ENCODE measurements around the gene TSC22D2.

TSC22D2 gene

DNA sequence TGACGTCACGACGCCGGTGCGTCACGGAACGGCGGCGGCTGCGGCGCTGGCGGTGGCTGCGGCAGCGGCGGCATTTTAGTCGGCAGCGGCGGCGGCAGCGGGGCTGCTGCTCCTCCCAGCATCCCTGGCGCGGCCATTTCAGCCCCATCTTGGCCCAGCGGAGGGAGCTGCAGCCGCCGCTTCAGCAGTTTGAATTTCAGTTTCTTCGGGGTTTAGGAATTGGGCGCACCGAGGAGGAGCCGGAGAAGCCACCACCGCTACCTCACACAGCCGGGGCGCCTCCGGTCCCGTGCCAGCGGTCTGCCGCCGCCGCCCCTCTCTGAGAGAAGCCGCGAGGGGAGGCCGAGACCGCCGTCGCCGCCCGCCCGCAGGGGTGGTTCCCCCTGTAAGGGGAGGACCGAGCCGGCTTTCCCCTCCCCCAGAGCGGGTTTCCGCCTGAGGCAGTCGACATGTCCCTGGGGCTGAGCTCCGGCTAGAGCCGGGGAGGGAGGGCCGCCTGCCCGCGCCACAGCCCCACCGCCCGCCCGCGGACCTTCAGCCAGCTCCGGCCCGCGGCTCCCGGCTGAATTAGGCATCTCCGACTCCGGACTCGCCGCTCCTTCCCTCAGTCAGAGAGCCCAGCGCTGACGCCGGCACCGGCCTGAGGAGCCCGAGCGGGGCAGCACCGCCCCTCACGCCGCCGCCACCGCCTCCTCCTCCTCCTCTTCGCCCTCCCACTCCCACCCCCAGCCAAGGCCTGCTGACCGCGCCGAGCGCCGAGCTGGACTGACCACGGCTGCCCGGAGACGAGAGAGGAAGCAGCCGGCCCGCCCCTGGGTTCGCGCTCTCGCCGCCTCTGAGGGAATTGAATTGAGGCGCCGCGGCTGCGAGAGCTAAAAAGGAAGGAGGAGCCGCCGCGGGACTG is at the start of gene TSC22D2:
TSC22D2 (plus strand) TSS at position 78 of the 904 bp plus-strand sequence. CDS start 1,053 bp downstream, outside the sequence.
- Histone ChIP-seq H3K4me1 (ENCODE audit: control insufficient read depth in 1 of 2, insufficient read depth in 1 of 2, low read depth in 1 of 2, low read length in 1 of 2) (peaks cover 39 to 47% of the 10 kb centered on the region in 2 experiments), H3K36me3 (no peaks in the 10 kb centered on the region), H3K27ac (peak within 1 kb of the TSS; percentile 94), H3K9me3 (no peaks in the 10 kb centered on the region), H3K27me3 (no peaks in the 10 kb centered on the region), H3K4me3 (ENCODE audit: low read depth in 1 of 2, low read length in 1 of 2) (peak within 1 kb of the TSS; percentile 71 to 74)
- TF ChIP-seq, protein P1, sequence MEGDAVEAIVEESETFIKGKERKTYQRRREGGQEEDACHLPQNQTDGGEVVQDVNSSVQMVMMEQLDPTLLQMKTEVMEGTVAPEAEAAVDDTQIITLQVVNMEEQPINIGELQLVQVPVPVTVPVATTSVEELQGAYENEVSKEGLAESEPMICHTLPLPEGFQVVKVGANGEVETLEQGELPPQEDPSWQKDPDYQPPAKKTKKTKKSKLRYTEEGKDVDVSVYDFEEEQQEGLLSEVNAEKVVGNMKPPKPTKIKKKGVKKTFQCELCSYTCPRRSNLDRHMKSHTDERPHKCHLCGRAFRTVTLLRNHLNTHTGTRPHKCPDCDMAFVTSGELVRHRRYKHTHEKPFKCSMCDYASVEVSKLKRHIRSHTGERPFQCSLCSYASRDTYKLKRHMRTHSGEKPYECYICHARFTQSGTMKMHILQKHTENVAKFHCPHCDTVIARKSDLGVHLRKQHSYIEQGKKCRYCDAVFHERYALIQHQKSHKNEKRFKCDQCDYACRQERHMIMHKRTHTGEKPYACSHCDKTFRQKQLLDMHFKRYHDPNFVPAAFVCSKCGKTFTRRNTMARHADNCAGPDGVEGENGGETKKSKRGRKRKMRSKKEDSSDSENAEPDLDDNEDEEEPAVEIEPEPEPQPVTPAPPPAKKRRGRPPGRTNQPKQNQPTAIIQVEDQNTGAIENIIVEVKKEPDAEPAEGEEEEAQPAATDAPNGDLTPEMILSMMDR (IDR thresholded peaks at IDR 0.05) = no peak

DNA sequence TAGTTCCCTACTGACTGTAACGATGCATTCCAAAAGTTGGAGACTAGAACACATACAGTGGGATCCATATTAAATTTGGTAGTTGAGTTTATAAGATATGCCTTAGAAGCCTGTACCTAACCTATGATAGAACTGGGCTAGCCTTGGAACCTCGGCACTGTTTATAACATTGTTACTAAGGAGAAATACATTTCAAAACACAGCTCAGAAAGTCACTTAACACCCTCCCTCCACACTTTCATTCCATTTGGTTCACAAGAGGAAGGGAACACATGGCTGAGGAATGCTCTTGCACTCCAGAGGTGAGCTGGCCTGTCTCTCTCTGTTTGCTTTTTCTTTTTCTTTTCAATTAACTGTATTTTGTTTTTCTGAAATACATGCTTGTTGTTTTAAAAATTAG is 48.7 kb upstream of the TSC22D2 start:
- no peaks in the 10 kb centered on the region for H3K4me1 ChIP-seq (ENCODE audit: control insufficient read depth in 1 of 2, insufficient read depth in 1 of 2, low read depth in 1 of 2, low read length in 1 of 2)

DNA sequence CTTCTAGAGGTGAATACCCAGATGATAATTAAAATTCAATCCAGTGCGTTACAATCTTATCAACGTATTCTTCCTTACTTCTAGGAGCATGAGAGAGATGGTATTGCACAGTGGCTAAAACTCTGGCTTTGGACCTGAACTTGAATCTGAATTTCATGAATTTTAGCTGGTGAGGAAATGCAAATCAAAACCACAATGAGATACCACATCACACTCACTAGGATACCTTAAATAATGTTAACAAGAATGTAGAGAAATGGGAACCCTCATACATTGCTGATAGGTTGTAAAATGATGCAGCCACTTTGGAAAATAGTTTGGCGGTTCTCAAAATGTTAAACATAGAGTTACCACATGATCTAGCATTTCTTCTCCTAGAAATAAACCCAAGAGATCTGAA is 47.1 kb upstream of the TSC22D2 start:
- H3K27ac ChIP-seq = no peak overlapping the region
- no peaks in the 10 kb centered on the region for H3K36me3 ChIP-seq
- no peaks in the 10 kb centered on the region for H3K4me1 ChIP-seq (ENCODE audit: control insufficient read depth in 1 of 2, insufficient read depth in 1 of 2, low read depth in 1 of 2, low read length in 1 of 2)
- no peaks in the 10 kb centered on the region for H3K27me3 ChIP-seq
- H3K9me3 ChIP-seq = no peaks in the 10 kb centered on the region
- TF ChIP-seq, protein P1 (IDR thresholded peaks at IDR 0.05) = no peak
- no peak overlapping the region for H3K4me3 ChIP-seq (ENCODE audit: low read depth in 1 of 2, low read length in 1 of 2)

More for the DNA sequence above, 48.7 kb upstream of the TSC22D2 start:
- Histone ChIP-seq H3K27me3 (no peaks in the 10 kb centered on the region), H3K36me3 (no peaks in the 10 kb centered on the region), H3K27ac (no peak overlapping the region), H3K9me3 (no peaks in the 10 kb centered on the region), H3K4me3 (ENCODE audit: low read depth in 1 of 2, low read length in 1 of 2) (no peak overlapping the region)
- TF ChIP-seq, protein P1 (IDR thresholded peaks at IDR 0.05) = no peak

DNA sequence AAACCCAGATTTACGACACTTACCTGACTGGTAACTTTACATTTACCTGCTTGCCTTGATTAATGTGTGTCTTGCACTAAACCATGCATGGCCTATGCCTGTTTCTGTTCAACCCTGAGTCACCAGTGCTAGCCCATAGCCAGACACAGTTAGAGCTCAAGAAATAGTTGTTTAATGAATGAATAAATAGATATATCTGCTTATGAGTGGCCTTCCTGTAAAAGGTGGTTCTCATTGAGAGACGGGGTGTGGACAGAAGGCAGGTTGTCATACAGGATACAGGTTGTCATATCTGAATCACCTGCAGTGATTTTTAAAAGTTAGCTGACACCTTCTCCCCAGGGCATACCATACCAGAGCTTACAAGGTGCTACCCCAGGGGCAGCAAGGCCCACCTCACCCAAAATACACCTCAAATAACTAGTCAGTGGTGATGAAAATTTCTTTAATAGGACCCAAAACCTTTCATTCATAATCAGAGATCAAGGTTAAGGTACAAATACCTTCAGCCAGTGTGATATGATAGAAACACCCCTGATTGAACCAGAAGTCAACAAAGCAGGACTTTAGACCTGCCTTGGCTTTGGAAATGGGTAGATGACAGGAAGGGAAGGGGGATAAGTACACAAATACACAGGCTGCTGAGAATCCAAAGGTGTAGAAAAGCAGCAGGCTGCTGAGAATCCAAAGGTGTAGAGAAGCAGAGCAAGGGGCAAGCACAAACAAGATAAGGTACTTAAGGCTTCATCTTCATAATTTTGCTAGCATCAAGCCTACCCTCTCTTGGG is 45.4 kb upstream of the TSC22D2 start:
- TF ChIP-seq, protein P1 (IDR thresholded peaks at IDR 0.05) = no peak
- no peak overlapping the region for H3K27ac ChIP-seq
- H3K4me1 ChIP-seq (ENCODE audit: control insufficient read depth in 1 of 2, insufficient read depth in 1 of 2, low read depth in 1 of 2, low read length in 1 of 2) = no peaks in the 10 kb centered on the region

DNA sequence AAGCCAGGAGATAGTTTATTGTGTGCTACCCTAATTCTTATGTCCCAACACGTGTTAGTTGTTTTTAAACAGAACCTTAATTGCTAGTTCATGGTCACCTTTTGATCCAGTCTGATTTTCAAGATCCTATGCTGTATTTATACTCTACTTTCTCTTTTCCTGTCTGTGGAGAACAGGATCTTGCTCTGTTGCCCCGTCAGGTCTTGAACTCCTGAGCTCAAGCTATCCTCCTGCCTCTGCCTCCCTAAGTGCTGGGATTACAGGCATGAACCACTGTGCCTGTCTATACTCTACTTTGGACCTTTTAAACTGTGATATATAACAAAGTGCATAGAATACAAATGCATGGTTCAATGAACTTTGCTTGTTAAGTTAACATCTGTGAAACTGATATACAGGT is 44.7 kb upstream of the TSC22D2 start:
- TF ChIP-seq, protein P1 (IDR thresholded peaks at IDR 0.05) = no peak
- no peaks in the 10 kb centered on the region for H3K27me3 ChIP-seq
- no peak overlapping the region for H3K4me3 ChIP-seq (ENCODE audit: low read depth in 1 of 2, low read length in 1 of 2)
- no peaks in the 10 kb centered on the region for H3K4me1 ChIP-seq (ENCODE audit: control insufficient read depth in 1 of 2, insufficient read depth in 1 of 2, low read depth in 1 of 2, low read length in 1 of 2)
- no peaks in the 10 kb centered on the region for H3K36me3 ChIP-seq
- no peaks in the 10 kb centered on the region for H3K9me3 ChIP-seq
- no peak overlapping the region for H3K27ac ChIP-seq

More for the DNA sequence above, 45.4 kb upstream of the TSC22D2 start:
- H3K27me3 ChIP-seq = no peaks in the 10 kb centered on the region
- no peak overlapping the region for H3K4me3 ChIP-seq (ENCODE audit: low read depth in 1 of 2, low read length in 1 of 2)
- no peaks in the 10 kb centered on the region for H3K9me3 ChIP-seq
- H3K36me3 ChIP-seq = no peaks in the 10 kb centered on the region
